Colonic mucosa (tissue), 4 donors: ENCODE results near the gene GDF3. TPM values are rescaled to one million over a fixed set of nuclear protein-coding genes. Genes with fewer than 3 reads are reported as not detected.
"Not testable (repeated sequence)": the region's sequence is repeated elsewhere in the genome, so short reads cannot be mapped to it uniquely, and the experiment has no call there.

Experiments
- DNase-seq: peaks from one replicate; pipeline ENCODE4 v3.0.0-alpha.2; 2020
- H3K27ac ChIP-seq: fragments of 200-600 bp; one replicate; pipeline ENCODE4 v1.8.0; 2021
- H3K27me3 ChIP-seq: fragments of 200-600 bp; one replicate; pipeline ENCODE4 v1.8.0; 2021
- H3K36me3 ChIP-seq: fragments of 200-600 bp; one replicate; pipeline ENCODE4 v1.8.0; 2021
- H3K4me1 ChIP-seq: fragments of 200-600 bp; one replicate; pipeline ENCODE4 v1.8.0; 2021; ENCODE audit warnings: mild to moderate bottlenecking
- H3K4me3 ChIP-seq: fragments of 200-600 bp; one replicate; pipeline ENCODE4 v1.8.0; 2021
- H3K9ac ChIP-seq, 2 donors: one replicate each; pipeline ENCODE4 v1.7.0; 2013; ENCODE audit warnings: control low read depth in 2 of 2, low read depth in 2 of 2, low read length in 2 of 2
- H3K9me3 ChIP-seq: fragments of 200-600 bp; one replicate; pipeline ENCODE4 v1.8.0; 2021
- CTCF ChIP-seq: fragments of 200-600 bp; IDR thresholded peaks from one replicate; pipeline ENCODE4 v1.8.0; 2022; ENCODE audit warnings: antibody characterized with exemption, mild to moderate bottlenecking
- intact Hi-C: fragments of 100-400 bp; cut with DNase I; formaldehyde crosslinking; loops from one replicate; pipeline ENCODE4 v1.14.1; 2022
- total RNA-seq, 2 donors: library from RNA; stranded (reverse); fragmentation: NEBNext Ultra II Directional in 1 of 2; extraction: Animal tissue kit (Norgen Biotek cat#: 25700) in 1 of 2; gene quantifications; one replicate each; pipeline ENCODE4 v1.2.1, GENCODE V29; 2021
- donor health status: healthy.
- donor health status: DM: no; HTN: no; CAD: no.
- donor health status: DM: no; HTN: no; CAD: no.

The GDF3 gene
- not detected for total RNA-seq

GRCh38 chr12:7695566-7696197 lies at the start of gene GDF3:
GDF3 (minus strand) TSS chr12:7695775; CDS start chr12:7695728, 47 bp downstream.
- H3K36me3 ChIP-seq: no peaks in the 10 kb centered on the region
- no peaks in the 10 kb centered on the region for H3K9me3 ChIP-seq
- no peak within 1 kb of the TSS for H3K4me3 ChIP-seq
- H3K27me3 ChIP-seq: no peaks in the 10 kb centered on the region
- H3K9ac ChIP-seq: no peak within 1 kb of the TSS
- H3K27ac ChIP-seq: no peak within 1 kb of the TSS
- peak; percentile 20 for DNase-seq
- intact Hi-C loops: no loop called here
- TF ChIP-seq CTCF: no peak
- H3K4me1 ChIP-seq: no peaks in the 10 kb centered on the region

- no peak overlapping the region for H3K9ac ChIP-seq
- H3K27ac ChIP-seq: no peak overlapping the region
- no peaks in the 10 kb centered on the region for H3K27me3 ChIP-seq
- H3K36me3 ChIP-seq: no peaks in the 10 kb centered on the region
- no peak for TF ChIP-seq CTCF
- no peaks in the 10 kb centered on the region for H3K9me3 ChIP-seq
- no peaks in the 10 kb centered on the region for H3K4me1 ChIP-seq
- H3K4me3 ChIP-seq: no peak overlapping the region
- DNase-seq: no peak
- intact Hi-C loops: no loop called here
Observed at GRCh38 chr12:7732993-7733392, 37.4 kb upstream of the GDF3 start.

GRCh38 chr12:7731486-7731885 lies 35.9 kb upstream of the GDF3 start:
- TF ChIP-seq CTCF: no peak
- DNase-seq: no peak
- no peaks in the 10 kb centered on the region for H3K27me3 ChIP-seq
- intact Hi-C loops: no loop called here
- H3K4me1 ChIP-seq: no peaks in the 10 kb centered on the region
- H3K36me3 ChIP-seq: no peaks in the 10 kb centered on the region
- H3K4me3 ChIP-seq: no peak overlapping the region
- no peak overlapping the region for H3K27ac ChIP-seq
- H3K9ac ChIP-seq: no peak overlapping the region
- H3K9me3 ChIP-seq: no peaks in the 10 kb centered on the region

- H3K4me1 ChIP-seq, H3K4me3 ChIP-seq, DNase-seq, H3K9me3 ChIP-seq, intact Hi-C loops, H3K36me3 ChIP-seq, H3K27ac ChIP-seq, H3K9ac ChIP-seq, H3K27me3 ChIP-seq: not testable (repeated sequence)
Observed at GRCh38 chr12:7730984-7731383, 35.4 kb upstream of the GDF3 start.

- Histone ChIP-seq H3K9ac (no peak overlapping the region), H3K9me3 (no peaks in the 10 kb centered on the region), H3K4me3 (no peak overlapping the region), H3K27ac (no peak overlapping the region), H3K4me1 (no peaks in the 10 kb centered on the region), H3K36me3 (no peaks in the 10 kb centered on the region), H3K27me3 (no peaks in the 10 kb centered on the region)
- no peak for TF ChIP-seq CTCF
- intact Hi-C loops: no loop called here
- no peak for DNase-seq
Observed at GRCh38 chr12:7729746-7730145, 34.2 kb upstream of the GDF3 start.

- intact Hi-C loops: no loop called here
- Histone ChIP-seq H3K9ac (no peak overlapping the region), H3K27me3 (no peaks in the 10 kb centered on the region), H3K4me1 (no peaks in the 10 kb centered on the region), H3K27ac (no peak overlapping the region), H3K36me3 (no peaks in the 10 kb centered on the region), H3K4me3 (no peak overlapping the region), H3K9me3 (no peaks in the 10 kb centered on the region)
- TF ChIP-seq CTCF: no peak
- no peak for DNase-seq
Observed at GRCh38 chr12:7723926-7724325, 28.4 kb upstream of the GDF3 start.
